Fibroblast of pulmonary artery (primary cell): ENCODE results near the gene ARSB.

Experiments
- DNase-seq: peaks from one replicate; pipeline ENCODE4 v3.0.0-alpha.2; 2010; ENCODE audit warnings: low read depth
- H3K4me3 ChIP-seq: replicated peaks from 2 replicates; pipeline ENCODE4 v1.5.1; 2011; ENCODE audit warnings: low read depth, mild to moderate bottlenecking, control low read depth, low read length, moderate library complexity
- CTCF ChIP-seq: IDR thresholded peaks from 2 replicates; pipeline ENCODE4 v1.5.1; 2011; ENCODE audit warnings: mild to moderate bottlenecking, control low read depth, low read length, inconsistent platforms; ENCODE audit errors: missing control alignments

ARSB gene

GRCh38 chr5:78907255-78907891 is 77.7 kb downstream of the ARSB start:
- no peak for TF ChIP-seq CTCF
- H3K4me3 ChIP-seq = peak overlapping the region; percentile 27
- peak; percentile 91 for DNase-seq

DNA sequence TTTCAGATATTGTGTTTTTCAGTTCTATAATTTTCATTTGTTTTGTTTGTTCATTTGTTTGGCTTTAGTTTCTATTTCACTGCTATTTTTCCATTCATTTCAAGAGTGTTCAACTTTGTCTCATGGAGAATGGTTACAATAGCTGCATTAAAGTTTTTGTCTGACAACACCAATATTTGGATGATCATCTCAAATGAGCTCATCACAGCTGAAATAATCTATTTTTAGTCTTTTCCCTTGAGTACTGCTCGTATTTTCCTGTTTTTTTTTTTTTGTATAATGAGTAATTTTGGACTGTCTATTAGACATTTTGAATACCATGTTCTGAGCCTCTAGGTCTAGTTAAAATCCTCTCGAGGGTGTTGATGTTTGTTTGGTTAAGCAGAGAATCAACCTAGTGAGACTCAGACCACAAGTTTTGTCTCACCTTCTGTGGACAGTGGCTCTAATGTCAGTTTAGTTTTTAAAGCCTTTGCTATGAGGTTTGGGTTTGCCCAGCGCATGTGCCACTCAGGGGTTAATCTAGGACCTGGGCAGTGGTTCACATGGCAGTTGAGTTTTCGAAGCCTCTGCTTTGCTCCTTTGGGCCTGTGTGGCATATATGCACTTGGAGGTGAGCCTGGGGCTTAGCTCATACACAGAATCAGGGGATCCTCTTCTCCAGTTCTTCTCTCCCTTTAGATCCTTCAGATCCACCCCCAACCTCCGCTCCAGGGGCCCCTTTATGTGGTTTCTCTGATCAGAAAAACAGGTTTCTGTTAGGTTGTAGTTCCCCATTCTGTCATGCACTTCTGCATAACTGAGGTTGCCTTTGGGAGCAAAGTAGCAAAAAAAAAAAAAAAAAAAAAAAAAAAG is 79.8 kb downstream of the ARSB start:
- no peak for TF ChIP-seq CTCF
- DNase-seq = no peak
- H3K4me3 ChIP-seq = no peak overlapping the region

DNA sequence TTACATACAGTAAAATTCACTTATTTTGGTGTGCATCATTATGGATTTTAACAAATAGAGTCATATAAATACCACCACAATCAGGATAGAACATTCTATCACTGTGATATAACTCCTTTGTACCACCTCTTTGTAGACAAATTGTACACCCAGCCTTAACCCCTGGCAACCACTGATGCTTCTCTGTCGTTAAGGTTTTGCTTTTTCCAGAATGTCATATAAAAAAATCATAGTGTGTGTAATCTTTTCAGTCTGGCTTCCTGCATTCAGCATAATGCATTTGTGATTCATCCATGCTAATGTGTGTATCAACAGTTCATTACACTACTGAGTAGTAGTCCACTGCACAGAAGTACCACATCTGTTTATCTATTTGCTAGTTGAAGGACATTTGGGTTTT is 81.2 kb downstream of the ARSB start:
- TF ChIP-seq CTCF = no peak
- no peak overlapping the region for H3K4me3 ChIP-seq
- peak; percentile 35 for DNase-seq

DNA sequence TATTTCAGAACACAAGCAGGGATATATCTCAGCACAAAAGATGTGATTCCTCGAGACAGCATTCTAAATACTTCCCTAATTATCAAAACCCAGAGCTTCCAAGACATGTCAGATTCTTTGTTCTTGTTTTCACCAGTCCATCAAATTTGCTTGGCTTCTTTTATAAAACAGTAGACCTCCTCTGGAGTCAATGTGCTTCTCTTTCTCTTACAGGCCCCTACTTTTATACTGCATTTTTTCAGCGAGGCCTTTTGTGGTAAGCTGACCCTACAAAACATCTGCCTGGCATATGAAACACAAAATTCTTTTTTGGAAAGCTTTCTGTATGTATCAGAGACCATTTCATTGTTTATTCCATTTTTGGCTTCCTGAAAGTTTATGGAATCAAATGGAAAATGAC is 81.8 kb downstream of the ARSB start:
- no peak for TF ChIP-seq CTCF
- H3K4me3 ChIP-seq = no peak overlapping the region
- DNase-seq = no peak

DNA sequence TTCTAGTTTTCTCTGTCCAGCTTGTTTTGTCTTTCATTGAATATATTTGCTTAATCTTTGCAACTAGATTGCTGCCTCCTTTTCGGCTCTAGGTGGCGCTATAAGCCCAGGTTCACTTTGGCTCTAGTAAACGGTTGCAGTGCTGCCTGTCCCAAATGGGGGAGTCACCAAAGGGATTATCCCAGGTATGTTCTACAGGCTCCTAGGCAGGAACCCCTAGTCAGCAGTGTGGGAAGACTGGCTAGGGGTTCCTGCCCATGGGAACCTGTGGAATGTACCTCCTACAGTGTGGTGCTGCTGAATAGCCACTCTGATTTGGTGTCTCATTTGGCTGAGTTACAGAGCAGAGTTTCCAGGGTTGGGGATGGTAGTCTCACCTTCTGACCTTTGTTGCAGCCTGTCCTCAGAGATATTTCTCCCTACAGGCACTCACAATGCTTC is 85.2 kb downstream of the ARSB start:
- peak; percentile 87 for TF ChIP-seq CTCF
- H3K4me3 ChIP-seq = no peak overlapping the region
- peak; percentile 76 for DNase-seq

GRCh38 chr5:78896132-78896531 is 89.0 kb downstream of the ARSB start:
- TF ChIP-seq CTCF = no peak
- peak; percentile 75 for DNase-seq
- no peak overlapping the region for H3K4me3 ChIP-seq

- TF ChIP-seq CTCF = no peak
- DNase-seq = no peak
- no peak overlapping the region for H3K4me3 ChIP-seq
Measured at GRCh38 chr5:78895616-78896015, 89.5 kb downstream of the ARSB start.
